Measurements from ENCODE around the gene LCN15.
A peak's percentile ranks its signal among the peaks of the same experiment; 100 is the strongest.

LCN15 gene

GRCh38 chr9:136744773-136745172 lies 19.5 kb downstream of the LCN15 start:
- Histone ChIP-seq H3K4me1 (ENCODE audit: control insufficient read depth in 2 of 2, insufficient read depth in 1 of 2, low read depth in 1 of 2, low read length in 2 of 2) (peaks cover 7% of the 10 kb centered on the region in 2 donors), H2BK5ac (ENCODE audit: low read length) (no peak overlapping the region), H3K4ac (ENCODE audit: low read length) (no peak overlapping the region), H3K36me3 (replicated peaks in 1 of 2; ENCODE audit: control insufficient read depth in 2 of 2, insufficient read depth in 2 of 2, low read length in 2 of 2) (no peaks in the 10 kb centered on the region), H3K79me1 (ENCODE audit: low read depth, low read length) (no peaks in the 10 kb centered on the region), H2AFZ (ENCODE audit: low read length) (no peak overlapping the region), H2AK5ac (ENCODE audit: low read depth, low read length) (peak overlapping the region; percentile 75), H4K8ac (ENCODE audit: low read depth, low read length) (no peak overlapping the region), H2BK15ac (ENCODE audit: low read length) (no peak overlapping the region), H3K9ac (ENCODE audit: low read depth, low read length, poor library complexity) (no peak overlapping the region), H3K27me3 (ENCODE audit: control insufficient read depth in 3 of 3, insufficient read depth in 3 of 3, low read depth in 1 of 3, low read length in 3 of 3) (peaks cover 2 to 60% (median 2%) of the 10 kb centered on the region in 3 experiments), H3K14ac (ENCODE audit: low read length) (no peak overlapping the region), H3K23ac (ENCODE audit: low read depth, low read length, poor library complexity) (no peak overlapping the region), H2BK120ac (ENCODE audit: low read depth, low read length) (no peak overlapping the region), H4K91ac (ENCODE audit: low read depth, low read length, poor library complexity) (no peak overlapping the region), H3K18ac (ENCODE audit: low read length) (no peak overlapping the region), H2BK12ac (ENCODE audit: low read length) (no peak overlapping the region), H3K4me3 (ENCODE audit: low read length in 2 of 2) (no peak overlapping the region), H3K9me3 (replicated peaks in 1 of 2; ENCODE audit: control insufficient read depth in 2 of 2, insufficient read depth in 1 of 2, low read depth in 1 of 2, low read length in 2 of 2) (no peaks in the 10 kb centered on the region), H3K4me2 (ENCODE audit: insufficient read depth, low read length, poor library complexity, severe bottlenecking) (no peak overlapping the region), H3K27ac (replicated peaks; ENCODE audit: low read length) (no peak overlapping the region)
- no CpG with 5 or more reads among the region's 18 CpGs for WGBS, 2 donors (ENCODE audit: extremely low coverage in 2 of 2, insufficient read length in 2 of 2, insufficient replicate concordance in 1 of 2)
- no peak for DNase-seq (ENCODE audit: low spot score)

- H3K36me3 ChIP-seq (replicated peaks in 1 of 2; ENCODE audit: control insufficient read depth in 2 of 2, insufficient read depth in 2 of 2, low read length in 2 of 2), result no peaks in the 10 kb centered on the region
- H2BK5ac ChIP-seq (ENCODE audit: low read length), result peak overlapping the region; percentile 13
- no peaks in the 10 kb centered on the region for H3K9me3 ChIP-seq (replicated peaks in 1 of 2; ENCODE audit: control insufficient read depth in 2 of 2, insufficient read depth in 1 of 2, low read depth in 1 of 2, low read length in 2 of 2)
- H3K27me3 ChIP-seq (ENCODE audit: control insufficient read depth in 3 of 3, insufficient read depth in 3 of 3, low read depth in 1 of 3, low read length in 3 of 3), result peaks cover 2 to 63% (median 4%) of the 10 kb centered on the region in 3 experiments
- no peaks in the 10 kb centered on the region for H3K79me1 ChIP-seq (ENCODE audit: low read depth, low read length)
- H3K23ac ChIP-seq (ENCODE audit: low read depth, low read length, poor library complexity), result peak overlapping the region; percentile 55
- peak overlapping the region; percentile 17 for H4K8ac ChIP-seq (ENCODE audit: low read depth, low read length)
- WGBS, 2 donors (ENCODE audit: extremely low coverage in 2 of 2, insufficient read length in 2 of 2, insufficient replicate concordance in 1 of 2), result no CpG with 5 or more reads among the region's 16 CpGs
- H3K4me3 ChIP-seq (ENCODE audit: low read length in 2 of 2), result no peak overlapping the region
- H3K18ac ChIP-seq (ENCODE audit: low read length), result peak overlapping the region; percentile 89
- H3K14ac ChIP-seq (ENCODE audit: low read length), result no peak overlapping the region
- peak overlapping the region; percentile 98 for H2AK5ac ChIP-seq (ENCODE audit: low read depth, low read length)
- peak overlapping the region; percentile 94 for H2BK15ac ChIP-seq (ENCODE audit: low read length)
- H2AFZ ChIP-seq (ENCODE audit: low read length), result no peak overlapping the region
- H3K27ac ChIP-seq (replicated peaks; ENCODE audit: low read length), result no peak overlapping the region
- no peak overlapping the region for H3K9ac ChIP-seq (ENCODE audit: low read depth, low read length, poor library complexity)
- H2BK120ac ChIP-seq (ENCODE audit: low read depth, low read length), result no peak overlapping the region
- H3K4me2 ChIP-seq (ENCODE audit: insufficient read depth, low read length, poor library complexity, severe bottlenecking), result peak overlapping the region; percentile 11
- H4K91ac ChIP-seq (ENCODE audit: low read depth, low read length, poor library complexity), result no peak overlapping the region
- no peak overlapping the region for H3K4ac ChIP-seq (ENCODE audit: low read length)
- peaks cover 7% of the 10 kb centered on the region in 2 donors for H3K4me1 ChIP-seq (ENCODE audit: control insufficient read depth in 2 of 2, insufficient read depth in 1 of 2, low read depth in 1 of 2, low read length in 2 of 2)
- no peak overlapping the region for H2BK12ac ChIP-seq (ENCODE audit: low read length)
- no peak for DNase-seq (ENCODE audit: low spot score)
These were observed 20.6 kb downstream of the LCN15 start for GRCh38 chr9:136743639-136744211.

GRCh38 chr9:136742591-136743391 lies 21.5 kb downstream of the LCN15 start, which contains the start of gene LCN10:
Gene LCN10, minus strand, starts transcription at chr9:136742940. Its CDS starts 37 bp downstream, at chr9:136742903.
- peak within 1 kb of the TSS; percentile 66 for H2BK5ac ChIP-seq (ENCODE audit: low read length)
- no peak within 1 kb of the TSS for H2BK120ac ChIP-seq (ENCODE audit: low read depth, low read length)
- H3K4ac ChIP-seq (ENCODE audit: low read length), result peak within 1 kb of the TSS; percentile 95
- H4K8ac ChIP-seq (ENCODE audit: low read depth, low read length), result peak within 1 kb of the TSS; percentile 65
- peak within 1 kb of the TSS; percentile 33 for H3K4me2 ChIP-seq (ENCODE audit: insufficient read depth, low read length, poor library complexity, severe bottlenecking)
- peak within 1 kb of the TSS; percentile 95 for H3K14ac ChIP-seq (ENCODE audit: low read length)
- no CpG with 5 or more reads among the region's 25 CpGs for WGBS, 2 donors (ENCODE audit: extremely low coverage in 2 of 2, insufficient read length in 2 of 2, insufficient replicate concordance in 1 of 2)
- peak within 1 kb of the TSS; percentile 60 for H3K9ac ChIP-seq (ENCODE audit: low read depth, low read length, poor library complexity)
- H2BK15ac ChIP-seq (ENCODE audit: low read length), result peak within 1 kb of the TSS; percentile 94
- peaks cover 2 to 58% (median 4%) of the 10 kb centered on the region in 3 experiments for H3K27me3 ChIP-seq (ENCODE audit: control insufficient read depth in 3 of 3, insufficient read depth in 3 of 3, low read depth in 1 of 3, low read length in 3 of 3)
- H3K79me1 ChIP-seq (ENCODE audit: low read depth, low read length), result no peaks in the 10 kb centered on the region
- peak within 1 kb of the TSS; percentile 89 for H3K23ac ChIP-seq (ENCODE audit: low read depth, low read length, poor library complexity)
- peak within 1 kb of the TSS; percentile 90 for H2BK12ac ChIP-seq (ENCODE audit: low read length)
- H3K4me3 ChIP-seq (ENCODE audit: low read length in 2 of 2), result no peak within 1 kb of the TSS
- H3K27ac ChIP-seq (replicated peaks; ENCODE audit: low read length), result no peak within 1 kb of the TSS
- H4K91ac ChIP-seq (ENCODE audit: low read depth, low read length, poor library complexity), result no peak within 1 kb of the TSS
- H3K36me3 ChIP-seq (replicated peaks in 1 of 2; ENCODE audit: control insufficient read depth in 2 of 2, insufficient read depth in 2 of 2, low read length in 2 of 2), result no peaks in the 10 kb centered on the region
- peak within 1 kb of the TSS; percentile 90 for H3K18ac ChIP-seq (ENCODE audit: low read length)
- peak within 1 kb of the TSS; percentile 98 for H2AK5ac ChIP-seq (ENCODE audit: low read depth, low read length)
- H2AFZ ChIP-seq (ENCODE audit: low read length), result no peak within 1 kb of the TSS
- H3K9me3 ChIP-seq (replicated peaks in 1 of 2; ENCODE audit: control insufficient read depth in 2 of 2, insufficient read depth in 1 of 2, low read depth in 1 of 2, low read length in 2 of 2), result no peaks in the 10 kb centered on the region
- H3K4me1 ChIP-seq (ENCODE audit: control insufficient read depth in 2 of 2, insufficient read depth in 1 of 2, low read depth in 1 of 2, low read length in 2 of 2), result peaks cover 7% of the 10 kb centered on the region in 2 donors
- no peak for DNase-seq (ENCODE audit: low spot score)

Measured in neuronal stem cell (in vitro differentiated cells).